Activated naive CD8-positive, alpha-beta T cell treated with anti-CD3 and anti-CD28 coated beads for 36 hours (primary cell): ENCODE data around the gene FIP1L1. TPM values are rescaled to one million over a fixed set of nuclear protein-coding genes. Genes with fewer than 3 reads are reported as not detected.

Source experiments
- DNase-seq: peaks from one replicate; pipeline ENCODE4 v3.0.0; 2021
- H3K27ac Mint-ChIP-seq: one replicate; pipeline ENCODE4 v1.8.0; 2022; ENCODE audit warnings: mild to moderate bottlenecking, moderate library complexity, mixed read lengths
- H3K27me3 Mint-ChIP-seq: one replicate; pipeline ENCODE4 v1.8.0; 2022; ENCODE audit warnings: mild to moderate bottlenecking, mixed read lengths
- H3K36me3 Mint-ChIP-seq: one replicate; pipeline ENCODE4 v1.8.0; 2021; ENCODE audit warnings: mild to moderate bottlenecking, mixed read lengths
- H3K4me1 Mint-ChIP-seq: one replicate; pipeline ENCODE4 v1.8.0; 2021; ENCODE audit warnings: mixed read lengths
- H3K4me3 Mint-ChIP-seq: one replicate; pipeline ENCODE4 v1.8.0; 2022; ENCODE audit warnings: mild to moderate bottlenecking, moderate library complexity, mixed read lengths
- H3K9me3 Mint-ChIP-seq: one replicate; pipeline ENCODE4 v1.8.0; 2022; ENCODE audit warnings: mixed read lengths
- total RNA-seq, 2 experiments: library from RNA; stranded (reverse); gene quantifications; one replicate each; pipeline ENCODE4 v1.2.3, GENCODE V29; 2021

The FIP1L1 gene
- total RNA-seq, 2 experiments from 2014 or later: 76.6 to 82.3 TPM

DNA sequence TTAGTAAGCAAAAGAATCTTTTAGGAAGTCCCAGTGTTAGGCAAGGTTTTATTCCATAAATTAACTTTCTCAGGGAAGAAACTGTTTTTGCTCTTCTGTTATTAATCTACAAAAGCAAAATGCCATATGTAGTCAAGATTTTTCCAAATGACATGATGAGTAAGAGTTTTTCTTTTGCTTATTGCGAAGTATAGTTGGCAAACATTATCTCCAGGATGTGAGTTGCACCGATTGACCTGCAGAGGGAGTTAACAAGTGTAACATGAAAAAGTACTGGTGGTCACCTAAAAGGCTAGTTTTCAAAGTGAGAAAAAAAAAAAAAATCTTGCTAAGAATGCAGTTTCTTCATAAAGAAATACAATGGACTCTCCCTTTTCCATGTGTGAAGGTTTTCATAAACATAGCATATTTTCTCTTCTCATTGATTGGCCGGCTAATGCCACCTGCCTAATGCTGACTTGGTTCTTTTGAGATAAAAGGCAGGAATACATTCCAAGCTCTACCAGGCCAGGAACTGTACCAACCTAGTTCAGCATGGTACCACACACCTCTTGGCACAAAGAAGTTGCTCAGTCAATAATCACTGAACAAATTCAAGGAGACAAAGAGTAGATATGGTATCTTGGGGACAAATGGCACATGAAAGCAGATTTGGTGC lies 113.7 kb downstream of the FIP1L1 start:
- Mint-ChIP-seq H3K4me1 (no peaks in the 10 kb centered on the region), H3K27ac (no peak overlapping the region), H3K4me3 (no peak overlapping the region), H3K36me3 (no peaks in the 10 kb centered on the region), H3K27me3 (peaks cover 17% of the 10 kb centered on the region), H3K9me3 (no peaks in the 10 kb centered on the region)
- DNase-seq: no peak

DNA sequence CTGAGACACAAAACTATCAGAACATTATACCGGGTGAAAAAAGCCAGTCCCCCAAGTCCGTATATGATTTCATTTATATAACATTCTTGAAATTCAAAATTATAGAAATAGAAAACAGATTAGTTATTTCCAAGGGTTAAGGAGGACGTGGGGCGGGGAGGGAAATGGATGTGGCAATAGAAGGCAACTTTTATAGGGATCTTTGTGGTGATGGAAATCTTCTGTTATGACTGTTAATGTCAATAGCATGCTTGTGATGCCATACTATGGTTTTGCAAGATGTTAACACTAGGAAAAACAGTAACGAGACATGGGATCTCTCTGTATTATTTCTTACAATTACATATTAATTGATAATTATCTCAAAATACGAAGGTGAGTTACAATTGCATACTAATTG lies 117.4 kb downstream of the FIP1L1 start:
- Mint-ChIP-seq H3K36me3 (no peaks in the 10 kb centered on the region), H3K27me3 (peaks cover 8% of the 10 kb centered on the region), H3K4me3 (no peak overlapping the region), H3K4me1 (no peaks in the 10 kb centered on the region), H3K27ac (no peak overlapping the region), H3K9me3 (no peaks in the 10 kb centered on the region)
- DNase-seq: no peak

DNA sequence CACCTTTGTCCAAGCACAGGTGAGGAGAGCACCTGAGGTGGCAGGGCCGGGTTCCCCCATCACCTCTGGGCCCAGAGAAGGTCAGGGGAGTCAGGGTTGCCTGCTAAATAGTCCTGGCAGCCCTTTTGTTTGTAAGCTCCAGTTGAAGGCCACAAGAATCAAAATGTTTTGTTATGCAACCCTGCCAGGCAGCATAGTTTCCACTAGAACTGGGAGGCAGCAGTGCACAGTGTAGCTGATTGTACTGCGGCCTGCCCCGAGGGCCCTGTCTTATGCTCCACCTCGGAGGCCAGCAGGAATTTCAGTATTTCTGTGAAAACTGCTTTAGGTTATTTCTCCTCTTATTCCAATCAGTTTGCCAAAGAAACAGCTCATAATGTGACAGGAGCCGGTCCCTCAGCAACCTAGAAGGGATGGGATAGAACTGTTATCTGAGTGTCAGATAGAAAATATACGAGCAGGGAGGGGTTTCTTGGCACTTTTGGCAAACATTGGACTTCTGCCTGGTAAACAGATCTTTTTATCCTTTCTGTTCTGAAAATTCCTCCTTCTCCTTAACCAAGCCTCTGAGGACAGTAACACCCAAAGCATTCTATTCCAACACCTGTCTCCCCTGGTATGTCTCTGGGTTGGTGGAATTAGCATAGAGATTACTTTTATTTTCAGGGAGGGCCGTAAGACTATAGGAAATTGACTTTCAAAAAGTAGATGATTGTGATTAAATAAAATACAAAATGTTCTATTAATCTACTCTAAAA lies 120.2 kb downstream of the FIP1L1 start:
- H3K9me3 Mint-ChIP-seq: no peaks in the 10 kb centered on the region
- no peaks in the 10 kb centered on the region for H3K4me1 Mint-ChIP-seq
- H3K27me3 Mint-ChIP-seq: no peaks in the 10 kb centered on the region
- H3K27ac Mint-ChIP-seq: no peak overlapping the region
- DNase-seq: no peak
- H3K4me3 Mint-ChIP-seq: no peak overlapping the region
- no peaks in the 10 kb centered on the region for H3K36me3 Mint-ChIP-seq

DNA sequence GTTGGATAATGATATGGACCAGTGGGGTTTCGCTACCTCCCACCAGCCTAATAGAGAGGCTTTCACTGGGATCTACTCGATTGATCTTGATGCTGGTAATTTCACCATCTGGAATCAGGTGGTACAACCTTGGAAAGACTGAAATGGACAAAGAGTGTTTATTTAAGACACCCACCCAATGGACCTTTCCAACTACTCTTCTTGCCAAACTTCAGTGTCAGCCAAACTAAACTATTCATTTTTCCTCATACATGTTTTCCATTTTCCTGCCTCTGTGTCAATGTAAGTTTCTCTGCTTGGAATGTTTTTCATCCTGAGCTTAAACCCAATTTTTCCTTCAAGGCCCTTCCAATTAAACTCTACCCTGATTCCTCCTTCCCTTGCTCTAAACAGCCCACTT lies 121.3 kb downstream of the FIP1L1 start:
- no peaks in the 10 kb centered on the region for H3K4me1 Mint-ChIP-seq
- H3K9me3 Mint-ChIP-seq: no peaks in the 10 kb centered on the region
- H3K27ac Mint-ChIP-seq: no peak overlapping the region
- peaks cover 5% of the 10 kb centered on the region for H3K27me3 Mint-ChIP-seq
- DNase-seq: no peak
- H3K4me3 Mint-ChIP-seq: no peak overlapping the region
- H3K36me3 Mint-ChIP-seq: no peaks in the 10 kb centered on the region

DNA sequence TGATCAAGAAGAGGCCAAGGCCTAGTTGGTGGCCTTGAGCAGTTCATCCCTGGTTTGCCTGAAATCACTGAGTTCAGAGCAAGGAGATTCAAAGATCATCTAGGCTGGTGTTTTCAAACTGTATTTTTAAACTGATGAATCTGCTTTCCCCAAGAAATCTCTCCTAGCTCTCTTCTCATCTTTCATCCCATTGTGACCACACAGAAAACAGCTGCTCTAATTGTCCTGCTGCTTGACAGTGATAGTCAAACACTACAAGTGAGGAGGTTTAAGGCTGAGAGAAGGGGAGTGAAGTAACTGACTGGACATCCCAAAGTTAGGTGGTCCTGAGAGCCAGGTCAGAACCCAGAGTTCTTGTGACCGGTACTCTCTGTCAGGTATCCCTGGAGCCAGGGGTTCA lies 122.3 kb downstream of the FIP1L1 start:
- Mint-ChIP-seq H3K9me3 (no peaks in the 10 kb centered on the region), H3K27me3 (peaks cover 5% of the 10 kb centered on the region), H3K27ac (no peak overlapping the region), H3K4me1 (no peaks in the 10 kb centered on the region), H3K4me3 (no peak overlapping the region), H3K36me3 (no peaks in the 10 kb centered on the region)
- DNase-seq: no peak

DNA sequence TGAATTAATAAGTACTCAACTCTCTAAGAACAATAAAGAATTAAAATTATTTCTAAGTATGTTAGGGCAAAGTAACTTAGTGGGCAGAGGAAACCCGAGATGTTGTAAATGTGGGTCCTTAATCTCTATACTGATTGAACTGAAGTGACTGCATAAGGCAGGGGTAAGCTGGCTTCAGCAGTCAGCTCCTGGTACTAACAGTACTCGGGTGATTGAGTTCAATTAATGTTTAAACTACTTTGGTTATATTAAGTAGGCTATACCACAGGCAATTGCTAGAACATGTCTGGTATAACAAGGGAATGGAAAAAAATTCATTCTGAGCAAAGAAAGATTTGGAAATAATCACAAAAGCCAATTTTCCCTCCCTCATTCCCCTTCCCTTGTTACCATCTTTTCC lies 123.1 kb downstream of the FIP1L1 start:
- peaks cover 5% of the 10 kb centered on the region for H3K27me3 Mint-ChIP-seq
- no peak overlapping the region for H3K27ac Mint-ChIP-seq
- H3K9me3 Mint-ChIP-seq: no peaks in the 10 kb centered on the region
- no peak overlapping the region for H3K4me3 Mint-ChIP-seq
- DNase-seq: no peak
- H3K36me3 Mint-ChIP-seq: no peaks in the 10 kb centered on the region
- no peaks in the 10 kb centered on the region for H3K4me1 Mint-ChIP-seq

DNA sequence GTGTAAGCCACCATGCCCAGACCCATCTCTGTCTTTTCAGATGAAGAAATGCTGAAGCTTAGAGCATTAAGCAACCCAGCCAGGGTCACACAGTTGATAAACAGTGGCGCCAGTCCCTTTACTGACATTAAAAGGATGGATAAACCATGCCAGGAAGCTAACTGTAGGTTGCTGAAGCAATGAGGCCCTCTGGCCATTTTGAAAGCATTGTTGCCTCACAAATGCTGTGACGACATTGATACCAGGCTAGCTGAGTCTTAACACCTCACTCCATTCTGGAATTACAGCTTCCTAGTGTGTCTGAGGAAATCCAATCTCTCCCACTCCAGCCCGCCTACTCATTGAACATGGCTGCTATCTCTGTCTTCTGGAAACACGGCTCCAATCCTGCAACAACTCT lies 124.1 kb downstream of the FIP1L1 start:
- no peak overlapping the region for H3K4me3 Mint-ChIP-seq
- H3K4me1 Mint-ChIP-seq: no peaks in the 10 kb centered on the region
- H3K36me3 Mint-ChIP-seq: no peaks in the 10 kb centered on the region
- H3K27me3 Mint-ChIP-seq: peaks cover 5% of the 10 kb centered on the region
- DNase-seq: no peak
- H3K9me3 Mint-ChIP-seq: no peaks in the 10 kb centered on the region
- no peak overlapping the region for H3K27ac Mint-ChIP-seq

DNA sequence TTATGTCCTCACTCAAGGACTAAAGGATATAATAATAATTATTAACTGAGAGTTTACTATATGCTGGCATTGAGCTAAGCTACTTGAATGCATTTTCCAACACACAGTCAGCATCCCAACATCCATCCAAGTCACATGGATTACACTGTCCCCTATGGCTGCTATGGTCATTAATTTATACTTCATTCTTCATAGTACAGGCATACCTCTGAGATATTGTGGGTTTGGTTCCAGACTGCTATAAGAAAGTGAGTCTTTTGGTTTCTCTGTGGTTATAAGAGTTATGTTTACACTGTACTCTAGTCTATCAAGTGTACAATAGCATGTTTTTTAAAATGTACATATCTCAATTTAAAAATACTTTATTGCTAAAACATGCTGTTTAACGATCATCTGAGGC lies 124.7 kb downstream of the FIP1L1 start:
- no peak overlapping the region for H3K4me3 Mint-ChIP-seq
- no peaks in the 10 kb centered on the region for H3K36me3 Mint-ChIP-seq
- no peaks in the 10 kb centered on the region for H3K4me1 Mint-ChIP-seq
- no peak for DNase-seq
- peaks cover 5% of the 10 kb centered on the region for H3K27me3 Mint-ChIP-seq
- no peaks in the 10 kb centered on the region for H3K9me3 Mint-ChIP-seq
- no peak overlapping the region for H3K27ac Mint-ChIP-seq

DNA sequence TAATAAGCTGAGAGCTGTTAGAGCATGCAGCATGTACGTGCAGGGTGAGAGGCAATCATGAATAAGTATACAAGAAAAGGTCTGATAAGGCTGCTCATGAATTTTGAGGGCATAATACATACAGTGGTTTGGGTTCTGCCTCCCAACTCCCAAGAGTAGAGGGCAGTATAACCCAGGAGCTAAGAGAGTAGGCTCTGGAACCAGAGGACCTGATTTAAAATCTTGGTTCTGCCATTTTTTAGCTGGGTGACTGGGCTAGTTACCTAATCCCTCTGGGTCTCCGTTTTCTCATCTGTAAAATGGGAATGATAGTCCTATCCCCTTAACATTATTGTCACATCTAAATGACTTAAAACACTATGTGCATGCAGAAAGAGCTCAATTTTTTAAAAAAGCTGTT lies 128.5 kb downstream of the FIP1L1 start:
- Mint-ChIP-seq H3K4me1 (no peaks in the 10 kb centered on the region), H3K27me3 (peaks cover 5% of the 10 kb centered on the region), H3K27ac (no peak overlapping the region), H3K9me3 (no peaks in the 10 kb centered on the region), H3K4me3 (no peak overlapping the region), H3K36me3 (no peaks in the 10 kb centered on the region)
- no peak for DNase-seq

DNA sequence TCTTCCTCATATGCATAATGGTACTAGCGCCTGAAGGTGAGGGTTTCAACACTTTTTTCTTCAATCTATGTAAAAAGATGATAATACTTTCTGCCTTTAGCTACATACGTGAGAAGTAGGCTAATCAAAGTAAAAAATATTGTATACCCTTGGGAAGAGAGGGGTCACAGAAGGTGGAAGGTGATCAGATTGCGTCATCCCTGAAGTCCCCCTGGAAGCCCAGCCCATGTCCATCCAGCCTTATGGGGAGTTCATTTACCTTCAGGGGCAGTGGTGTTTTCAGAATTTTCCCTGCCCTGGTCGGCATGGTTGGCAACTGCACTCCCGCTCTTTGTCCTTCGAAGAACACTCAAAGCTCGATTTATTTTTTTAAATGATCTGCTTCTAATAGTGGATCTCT lies 129.6 kb downstream of the FIP1L1 start:
- no peak for DNase-seq
- Mint-ChIP-seq H3K27me3 (peaks cover 10% of the 10 kb centered on the region), H3K36me3 (no peaks in the 10 kb centered on the region), H3K27ac (no peak overlapping the region), H3K9me3 (no peaks in the 10 kb centered on the region), H3K4me1 (no peaks in the 10 kb centered on the region), H3K4me3 (no peak overlapping the region)

DNA sequence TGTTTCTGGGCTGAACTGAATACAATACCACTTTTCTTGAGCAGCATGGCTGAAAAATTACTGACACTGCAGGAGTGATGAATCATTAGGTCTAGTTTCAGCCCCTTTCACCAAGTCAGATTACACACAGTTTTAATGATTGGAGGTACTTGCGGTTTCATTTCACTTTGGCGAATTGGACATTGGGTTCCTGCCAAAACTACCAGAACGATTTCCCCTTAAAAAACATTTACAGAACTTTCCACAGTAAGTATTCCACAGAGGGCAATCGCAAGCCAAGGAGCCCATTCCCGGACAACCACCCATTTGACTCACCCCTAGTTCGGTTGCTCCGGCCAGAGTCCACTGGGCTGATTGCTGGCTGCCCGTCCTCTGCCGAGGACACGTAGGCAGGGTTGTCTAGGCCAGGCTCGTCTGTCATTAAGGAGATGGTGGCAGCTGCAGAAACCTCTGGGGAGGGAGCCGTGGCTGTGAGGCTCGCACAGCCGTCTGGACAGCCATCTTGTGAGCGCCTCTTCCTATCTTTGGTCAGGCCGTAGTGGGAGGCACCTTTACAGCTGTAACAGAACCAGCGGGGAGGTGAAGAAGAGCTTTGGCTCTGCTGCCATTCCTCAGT lies 130.3 kb downstream of the FIP1L1 start:
- H3K9me3 Mint-ChIP-seq: no peaks in the 10 kb centered on the region
- no peaks in the 10 kb centered on the region for H3K4me1 Mint-ChIP-seq
- no peak overlapping the region for H3K27ac Mint-ChIP-seq
- no peaks in the 10 kb centered on the region for H3K36me3 Mint-ChIP-seq
- no peak overlapping the region for H3K4me3 Mint-ChIP-seq
- no peak for DNase-seq
- H3K27me3 Mint-ChIP-seq: peaks cover 9% of the 10 kb centered on the region

DNA sequence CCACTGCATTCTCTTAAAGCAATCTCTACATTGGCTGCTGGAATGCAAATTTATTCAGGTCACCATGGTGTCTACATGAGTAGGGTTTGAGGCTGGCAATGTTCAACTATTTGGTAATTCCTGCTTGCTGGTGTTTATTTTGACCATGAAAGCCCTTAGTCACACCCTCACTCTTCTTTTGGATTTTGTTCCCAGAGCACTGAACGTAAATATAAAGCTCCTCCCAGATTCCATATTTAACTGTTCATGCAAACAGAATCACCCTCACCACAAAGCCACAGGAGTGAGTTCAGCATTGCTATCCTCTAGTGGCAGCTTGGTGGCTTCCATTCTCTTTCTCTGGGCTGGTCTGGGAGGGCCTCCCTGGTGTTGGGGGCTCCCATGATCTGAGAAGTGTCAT lies 131.0 kb downstream of the FIP1L1 start:
- Mint-ChIP-seq H3K27ac (no peak overlapping the region), H3K4me1 (no peaks in the 10 kb centered on the region), H3K27me3 (peaks cover 10% of the 10 kb centered on the region), H3K4me3 (no peak overlapping the region), H3K9me3 (no peaks in the 10 kb centered on the region), H3K36me3 (no peaks in the 10 kb centered on the region)
- DNase-seq: no peak

DNA sequence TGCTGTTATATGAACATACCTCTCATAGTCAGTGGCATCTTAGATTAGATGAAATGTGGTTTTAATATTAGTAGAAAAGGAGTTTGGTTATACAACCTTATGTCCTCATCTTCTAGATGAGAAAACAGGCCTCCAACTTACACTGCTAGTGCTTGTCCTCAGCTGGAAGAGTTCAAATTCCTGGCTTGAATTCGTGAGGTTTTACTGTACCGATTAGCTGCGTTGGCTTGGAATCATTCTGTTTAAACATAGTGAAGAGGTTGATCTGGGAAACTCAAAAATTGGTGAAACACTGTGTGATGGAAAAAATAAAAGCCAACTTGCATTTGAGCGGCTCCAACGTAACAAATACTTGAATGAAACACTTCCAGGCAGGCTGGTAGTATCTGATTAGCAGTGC lies 132.9 kb downstream of the FIP1L1 start:
- DNase-seq: no peak
- H3K27ac Mint-ChIP-seq: no peak overlapping the region
- no peaks in the 10 kb centered on the region for H3K36me3 Mint-ChIP-seq
- H3K27me3 Mint-ChIP-seq: peaks cover 10% of the 10 kb centered on the region
- H3K9me3 Mint-ChIP-seq: no peaks in the 10 kb centered on the region
- H3K4me1 Mint-ChIP-seq: no peaks in the 10 kb centered on the region
- no peak overlapping the region for H3K4me3 Mint-ChIP-seq
